Panc1 (cell line): ENCODE measurements around the gene ZBTB20. TPM values are rescaled to one million over a fixed set of nuclear protein-coding genes. Genes with fewer than 3 reads are reported as not detected.

Experiments
- ATAC-seq: fragments of 200-7000 bp; cut with Tn5 transposase; 2 replicates; pipeline ENCODE4 v1.9.1; 2020; ENCODE audit warnings: mild to moderate bottlenecking, moderate library complexity
- BruUV-seq: library from RNA; stranded (reverse); fragments of 400-500 nt; replicated peaks from 2 replicates; lab custom pipeline; 2021; lab: Mats Ljungman, UMichigan
- CTCF ChIA-PET: fragments of 300-600 bp; sonication (Branson Sonifier 250); formaldehyde crosslinking; loops from one replicate; lab custom pipeline; 2022; ENCODE audit warnings: antibody characterized with exemption; lab: Charles Lee
- POLR2A ChIA-PET: fragments of 300-600 bp; sonication (Branson Sonifier 250); formaldehyde crosslinking; loops from one replicate; lab custom pipeline; 2022; ENCODE audit warnings: antibody characterized with exemption; lab: Charles Lee
- DNase-seq: peaks from one replicate; pipeline ENCODE4 v3.0.0-alpha.2; 2010; ENCODE audit warnings: low read depth, low spot score
- H3K27ac ChIP-seq: 2 replicates; pipeline ENCODE4 v1.5.1; 2011; ENCODE audit warnings: mild to moderate bottlenecking, low read length, inconsistent platforms
- H3K27me3 ChIP-seq: fragments of 200-500 bp; sonication (Bioruptor generic); 2 replicates; pipeline ENCODE4 v1.6.0; 2014; ENCODE audit warnings: low read length, inconsistent platforms; ENCODE audit not compliant: control insufficient read depth, insufficient read depth
- H3K36me3 ChIP-seq: fragments of 200-500 bp; sonication (Bioruptor generic); 2 replicates; pipeline ENCODE4 v1.5.1; 2014; ENCODE audit warnings: inconsistent platforms, mild to moderate bottlenecking, low read length, moderate library complexity; ENCODE audit not compliant: control insufficient read depth, insufficient read depth
- H3K4me1 ChIP-seq: 2 replicates; pipeline ENCODE4 v1.5.1; 2011; ENCODE audit warnings: inconsistent platforms, mild to moderate bottlenecking, low read length, moderate library complexity; ENCODE audit not compliant: control insufficient read depth, insufficient read depth
- H3K4me3 ChIP-seq, 2 experiments: 2 replicates each; pipeline ENCODE4 v1.5.1; 2011 to 2012; ENCODE audit warnings: low read depth in 2 of 2, low read length in 2 of 2, mild to moderate bottlenecking in 2 of 2, inconsistent platforms in 1 of 2, moderate library complexity in 1 of 2
- H3K9me3 ChIP-seq: fragments of 200-500 bp; sonication (Bioruptor generic); 2 replicates; pipeline ENCODE4 v1.5.1; 2014; ENCODE audit warnings: low read depth, mild to moderate bottlenecking, inconsistent platforms, low read length, moderate library complexity; ENCODE audit not compliant: control insufficient read depth, insufficient read depth
- CTCF ChIP-seq: fragments of 450-650 bp; IDR thresholded peaks from 2 replicates; pipeline ENCODE4 v1.5.1; 2017; ENCODE audit warnings: mild to moderate bottlenecking
- POLR2AphosphoS5 ChIP-seq: IDR thresholded peaks from 2 replicates; pipeline ENCODE4 v1.6.1; 2012; ENCODE audit warnings: mild to moderate bottlenecking, low read depth, low read length, moderate library complexity
- REST ChIP-seq, 2 experiments: IDR thresholded peaks; 2 replicates each; pipeline ENCODE4 v1.6.1; 2011 to 2012; ENCODE audit warnings: low read depth in 2 of 2, control low read depth in 1 of 2, low read length in 1 of 2, mild to moderate bottlenecking in 1 of 2, moderate library complexity in 1 of 2; ENCODE audit not compliant: insufficient read depth in 1 of 2
- SIN3A ChIP-seq: IDR thresholded peaks from 2 replicates; pipeline ENCODE4 v1.6.1; 2012; ENCODE audit warnings: low read depth, mild to moderate bottlenecking, low read length, moderate library complexity, borderline replicate concordance; ENCODE audit not compliant: insufficient read depth
- TCF7L2 ChIP-seq: IDR thresholded peaks from 2 replicates; pipeline ENCODE4 v1.6.1; 2011; ENCODE audit warnings: mild to moderate bottlenecking, low read depth, low read length, inconsistent platforms
- in situ Hi-C: cut with HindIII; loops from 2 replicates; pipeline ENCODE4 v1.10.0; 2016; ENCODE audit warnings: low sequenced_read_pairs, low pct_unique_long_range_greater_than_20kb
- intact Hi-C: fragments of 100-400 bp; cut with micrococcal nuclease; formaldehyde crosslinking; loops from one replicate; pipeline ENCODE4 v1.10.0; 2022; ENCODE audit not compliant: unreplicated experiment
- total RNA-seq: library from RNA; stranded (reverse); gene quantifications from one replicate; pipeline ENCODE4 v1.2.1, GENCODE V29; 2021; ENCODE audit not compliant: unreplicated experiment

The ZBTB20 gene
- total RNA-seq, 1 experiment from 2014 or later: 4.1 TPM

GRCh38 chr3:114792159-114792918 lies 354.7 kb downstream of the ZBTB20 start:
- Histone ChIP-seq H3K27me3 (no peaks in the 10 kb centered on the region), H3K36me3 (no peaks in the 10 kb centered on the region), H3K4me3 (no peak overlapping the region), H3K4me1 (no peaks in the 10 kb centered on the region), H3K27ac (no peak overlapping the region), H3K9me3 (no peaks in the 10 kb centered on the region)
- TF ChIP-seq REST (IDR thresholded peaks at IDR 0.05; ENCODE audit: insufficient read depth in 1 of 2, low read depth in 2 of 2, low read length in 1 of 2): no peak
- TF ChIP-seq POLR2AphosphoS5: no peak
- TF ChIP-seq TCF7L2: no peak
- no peak for TF ChIP-seq SIN3A
- no peak for TF ChIP-seq CTCF
- intact Hi-C loops (no loop called here), in situ Hi-C loops (no loop called here)
- ChIA-PET POLR2A (no interaction called here), CTCF (interaction anchor here (0.5 kb wide), 1 partner anchor 58 kb away, joined by 5 read pairs; no protein-coding TSS in a partner anchor)
- no TSS peak for BruUV-seq
- DNase-seq (no peak), ATAC-seq (no peak)

- POLR2A ChIA-PET: interaction anchor here (0.6 kb wide), 1 partner anchor 50 kb away, joined by 3 read pairs; no protein-coding TSS in a partner anchor
These were observed 356.3 kb downstream of the ZBTB20 start for GRCh38 chr3:114790752-114791151.

More at GRCh38 chr3:114790752-114791151, 356.3 kb downstream of the ZBTB20 start:
- Histone ChIP-seq H3K9me3 (no peaks in the 10 kb centered on the region), H3K4me3 (no peak overlapping the region), H3K36me3 (no peaks in the 10 kb centered on the region), H3K27me3 (no peaks in the 10 kb centered on the region), H3K27ac (no peak overlapping the region), H3K4me1 (no peaks in the 10 kb centered on the region)
- in situ Hi-C loops (no loop called here), intact Hi-C loops (no loop called here)
- TF ChIP-seq TCF7L2: no peak
- TF ChIP-seq REST (IDR thresholded peaks at IDR 0.05; ENCODE audit: insufficient read depth in 1 of 2, low read depth in 2 of 2, low read length in 1 of 2): no peak
- no peak for TF ChIP-seq CTCF
- CTCF ChIA-PET: no interaction called here
- no TSS peak for BruUV-seq
- ATAC-seq: no peak
- DNase-seq: no peak
